Natural killer cell (primary cell): ENCODE data around the gene SMIM27. TPM values are rescaled to one million over a fixed set of nuclear protein-coding genes. Genes with fewer than 3 reads are reported as not detected.
A peak's percentile ranks its signal among the peaks of the same experiment; 100 is the strongest.
"Not testable (repeated sequence)": the region's sequence is repeated elsewhere in the genome, so short reads cannot be mapped to it uniquely, and the experiment has no call there.

Experiments used
- ATAC-seq, 3 donors: fragments of 150-1000 bp in 2 of 3; fragments of 200-7000 bp in 1 of 3; cut with Tn5 transposase; 1 replicate in 1 of 3; 2 replicates in 2 of 3; pipeline ENCODE4 v1.10.0; 2021; ENCODE audit warnings: mild to moderate bottlenecking in 2 of 3, moderate library complexity in 2 of 3
- DNase-seq, 2 donors: peaks; one replicate each; pipeline versions ENCODE4 v3.0.0 to v3.0.0-alpha.2; 2013 to 2021; ENCODE audit warnings: mixed read lengths in 1 of 2
- H3K27ac ChIP-seq: one replicate; pipeline ENCODE4 v1.5.1; 2013; ENCODE audit warnings: mild to moderate bottlenecking, low read length
- H3K27me3 ChIP-seq: one replicate; pipeline ENCODE4 v1.6.1; 2013; ENCODE audit warnings: low read length; ENCODE audit not compliant: control insufficient read depth, insufficient read depth
- H3K36me3 ChIP-seq: one replicate; pipeline ENCODE4 v1.6.1; 2013; ENCODE audit warnings: low read length; ENCODE audit not compliant: control insufficient read depth, insufficient read depth
- H3K4me1 ChIP-seq: one replicate; pipeline ENCODE4 v1.6.1; 2013; ENCODE audit warnings: low read length; ENCODE audit not compliant: control insufficient read depth, insufficient read depth
- H3K4me3 ChIP-seq: one replicate; pipeline ENCODE4 v1.5.1; 2013; ENCODE audit warnings: low read length
- H3K9me3 ChIP-seq: one replicate; pipeline ENCODE4 v1.6.1; 2013; ENCODE audit warnings: low read length; ENCODE audit not compliant: control insufficient read depth, insufficient read depth
- H3K27ac Mint-ChIP-seq, 2 donors: one replicate each; pipeline ENCODE4 v1.8.0; 2022; ENCODE audit warnings: mild to moderate bottlenecking in 2 of 2, mixed read lengths in 2 of 2, moderate library complexity in 1 of 2
- H3K27me3 Mint-ChIP-seq, 2 donors: one replicate each; pipeline ENCODE4 v1.8.0; 2022; ENCODE audit warnings: low read depth in 2 of 2, mixed read lengths in 2 of 2
- H3K36me3 Mint-ChIP-seq: one replicate; pipeline ENCODE4 v1.8.0; 2022; ENCODE audit warnings: mixed read lengths
- H3K4me1 Mint-ChIP-seq, 2 donors: one replicate each; pipeline ENCODE4 v1.8.0; 2022; ENCODE audit warnings: mixed read lengths in 2 of 2
- H3K4me3 Mint-ChIP-seq: one replicate; pipeline ENCODE4 v1.8.0; 2022; ENCODE audit warnings: mild to moderate bottlenecking, moderate library complexity, mixed read lengths
- H3K9me3 Mint-ChIP-seq, 2 donors: one replicate each; pipeline ENCODE4 v1.8.0; 2022; ENCODE audit warnings: mixed read lengths in 2 of 2
- CTCF ChIP-seq: fragments of 200-600 bp; IDR thresholded peaks from one replicate; pipeline ENCODE4 v1.8.0; 2022; ENCODE audit warnings: antibody characterized with exemption
- WGBS: methylation state at CpG from one replicate; pipeline ENCODE4 v1.1.7; 2013; ENCODE audit warnings: missing lambda C conversion rate; ENCODE audit not compliant: insufficient coverage; 5-methylcytosine and 5-hydroxymethylcytosine counted together
- intact Hi-C: fragments of 100-400 bp; cut with micrococcal nuclease; formaldehyde crosslinking; loops from one replicate; pipeline ENCODE4 v1.14.2; 2022
- total RNA-seq, 4 donors: library from RNA; stranded (reverse); fragments of 120-200 nt in 1 of 4; gene quantifications; one replicate each; pipeline versions ENCODE4 v1.2.3 to v1.2.4, GENCODE V29; 2013 to 2022

The SMIM27 gene
- total RNA-seq, 3 donors from 2014 or later (not counting 1 experiment from before 2014, with no cell fraction given) = 17.7 to 22.8 (median 18.0) TPM

GRCh38 chr9:32545884-32546283 is 6.2 kb upstream of the SMIM27 start:
- H3K9me3 Mint-ChIP-seq = no peaks in the 10 kb centered on the region
- H3K27ac ChIP-seq = no peak overlapping the region
- H3K9me3 ChIP-seq = no peaks in the 10 kb centered on the region
- H3K27me3 Mint-ChIP-seq = no peaks in the 10 kb centered on the region
- H3K4me1 ChIP-seq = peaks cover 7% of the 10 kb centered on the region
- ATAC-seq (no peak), DNase-seq (no peak)
- H3K27me3 ChIP-seq = no peaks in the 10 kb centered on the region
- H3K36me3 ChIP-seq = peaks cover 18% of the 10 kb centered on the region
- intact Hi-C loops = no loop called here
- no peak overlapping the region for H3K4me3 ChIP-seq
- peaks cover 14% of the 10 kb centered on the region for H3K36me3 Mint-ChIP-seq
- 100% methylated on average over 1 of the region's 1 CpG for WGBS
- H3K27ac Mint-ChIP-seq = no peak overlapping the region
- no peak for TF ChIP-seq CTCF
- H3K4me1 Mint-ChIP-seq = peaks cover 28 to 31% of the 10 kb centered on the region in 2 donors
- no peak overlapping the region for H3K4me3 Mint-ChIP-seq

- Mint-ChIP-seq H3K4me1 (peaks cover 47 to 50% of the 10 kb centered on the region in 2 donors), H3K4me3 (peak overlapping the region; percentile 18)
- peaks cover 23% of the 10 kb centered on the region for H3K4me1 ChIP-seq
Measured at GRCh38 chr9:32548213-32548612, 3.9 kb upstream of the SMIM27 start.

GRCh38 chr9:32550150-32550561 is 2.0 kb upstream of the SMIM27 start:
- no peaks in the 10 kb centered on the region for H3K9me3 ChIP-seq
- peak overlapping the region; percentile 95 for H3K27ac ChIP-seq
- Mint-ChIP-seq H3K9me3 (no peaks in the 10 kb centered on the region), H3K36me3 (no peaks in the 10 kb centered on the region), H3K27me3 (no peaks in the 10 kb centered on the region), H3K27ac (peak overlapping the region; percentile 97 to 99), H3K4me1 (peaks cover 45 to 54% of the 10 kb centered on the region in 2 donors), H3K4me3 (peak overlapping the region; percentile 98)
- peaks cover 24% of the 10 kb centered on the region for H3K4me1 ChIP-seq
- no peaks in the 10 kb centered on the region for H3K27me3 ChIP-seq
- H3K36me3 ChIP-seq = no peaks in the 10 kb centered on the region
- 3% methylated on average over 10 of the region's 10 CpGs for WGBS
- peak overlapping the region; percentile 92 for H3K4me3 ChIP-seq
- intact Hi-C loops = loop anchor here (1.0 to 10.0 kb wide), 2 partner anchors 24 to 745 kb away; partner anchors contain the start of genes NFX1 and RIGI
- TF ChIP-seq CTCF = no peak
- DNase-seq = peak in 1 of 2 donors; percentile 48
- no peak for ATAC-seq

More at GRCh38 chr9:32548213-32548612, 3.9 kb upstream of the SMIM27 start:
- H3K36me3 ChIP-seq, H3K9me3 Mint-ChIP-seq, H3K27ac ChIP-seq, intact Hi-C loops, H3K27ac Mint-ChIP-seq, DNase-seq, H3K4me3 ChIP-seq, H3K36me3 Mint-ChIP-seq, H3K27me3 Mint-ChIP-seq, H3K9me3 ChIP-seq, ATAC-seq, H3K27me3 ChIP-seq: not testable (repeated sequence)
- WGBS = 95% methylated on average over 20 of the region's 20 CpGs

GRCh38 chr9:32550562-32551275 is 1.4 kb upstream of the SMIM27 start:
- peak; percentile 81 to 93 (median 88) for ATAC-seq
- H3K27ac Mint-ChIP-seq = peak overlapping the region; percentile 97 to 99
- peaks cover 24% of the 10 kb centered on the region for H3K4me1 ChIP-seq
- H3K27ac ChIP-seq = peak overlapping the region; percentile 95
- H3K4me3 Mint-ChIP-seq = peak overlapping the region; percentile 98
- H3K9me3 Mint-ChIP-seq = no peaks in the 10 kb centered on the region
- no peaks in the 10 kb centered on the region for H3K27me3 Mint-ChIP-seq
- no peaks in the 10 kb centered on the region for H3K27me3 ChIP-seq
- TF ChIP-seq CTCF = no peak
- intact Hi-C loops = loop anchor here (1.0 to 10.0 kb wide), 2 partner anchors 24 to 744 kb away; partner anchors contain the start of genes NFX1 and RIGI
- H3K36me3 Mint-ChIP-seq = no peaks in the 10 kb centered on the region
- H3K4me1 Mint-ChIP-seq = peaks cover 44 to 53% of the 10 kb centered on the region in 2 donors
- WGBS = under 1% methylated on average over 75 of the region's 75 CpGs
- peak; percentile 92 to 97 for DNase-seq
- H3K9me3 ChIP-seq = no peaks in the 10 kb centered on the region
- H3K4me3 ChIP-seq = peak overlapping the region; percentile 92
- H3K36me3 ChIP-seq = no peaks in the 10 kb centered on the region
